Activated T-cell treated with anti-CD3 and anti-CD28 coated beads, Interleukin-2, amount 50 U/mL, for 4 hours (primary cell): Measurements from ENCODE around the gene PTGR2. TPM values are rescaled to one million over a fixed set of nuclear protein-coding genes. Genes with fewer than 3 reads are reported as not detected.
"Not testable (repeated sequence)": the region's sequence is repeated elsewhere in the genome, so short reads cannot be mapped to it uniquely, and the experiment has no call there.

Experiments used
- ATAC-seq, 2 donors: fragments of 200-7000 bp; cut with Tn5 transposase; one replicate each; pipeline ENCODE4 v1.10.0; 2021
- DNase-seq: peaks from one replicate; pipeline ENCODE4 v3.0.0-alpha.2; 2020
- H3K27me3 Mint-ChIP-seq: one replicate; pipeline ENCODE4 v1.8.0; 2021; ENCODE audit warnings: low read depth, mixed read lengths
- H3K36me3 Mint-ChIP-seq: one replicate; pipeline ENCODE4 v1.8.0; 2022; ENCODE audit warnings: mixed read lengths; ENCODE audit not compliant: insufficient read depth
- H3K4me1 Mint-ChIP-seq: one replicate; pipeline ENCODE4 v1.8.0; 2021; ENCODE audit warnings: low read depth, mixed read lengths
- H3K4me3 Mint-ChIP-seq: one replicate; pipeline ENCODE4 v1.8.0; 2021; ENCODE audit warnings: mild to moderate bottlenecking, moderate library complexity, mixed read lengths
- H3K9me3 Mint-ChIP-seq: one replicate; pipeline ENCODE4 v1.8.0; 2021; ENCODE audit warnings: mixed read lengths
- total RNA-seq, 3 donors: library from RNA; stranded (reverse); gene quantifications; one replicate each; pipeline ENCODE4 v1.2.1, GENCODE V29; 2021

Gene PTGR2
- total RNA-seq, 3 donors from 2014 or later: 2.5 to 3.8 (median 3.3) TPM

GRCh38 chr14:73824127-73824526 is 27.5 kb upstream of the PTGR2 start:
- no peaks in the 10 kb centered on the region for H3K9me3 Mint-ChIP-seq
- no peaks in the 10 kb centered on the region for H3K36me3 Mint-ChIP-seq
- H3K4me3 Mint-ChIP-seq: no peak overlapping the region
- no peak for ATAC-seq
- H3K4me1 Mint-ChIP-seq: peaks cover 4% of the 10 kb centered on the region
- no peaks in the 10 kb centered on the region for H3K27me3 Mint-ChIP-seq
- no peak for DNase-seq

- H3K4me3 Mint-ChIP-seq: no peak overlapping the region
- DNase-seq: no peak
- peaks cover 8% of the 10 kb centered on the region for H3K4me1 Mint-ChIP-seq
- H3K9me3 Mint-ChIP-seq: no peaks in the 10 kb centered on the region
- ATAC-seq: no peak
- H3K36me3 Mint-ChIP-seq: no peaks in the 10 kb centered on the region
- no peaks in the 10 kb centered on the region for H3K27me3 Mint-ChIP-seq
Measured at GRCh38 chr14:73824536-73824935, 27.1 kb upstream of the PTGR2 start.

DNA sequence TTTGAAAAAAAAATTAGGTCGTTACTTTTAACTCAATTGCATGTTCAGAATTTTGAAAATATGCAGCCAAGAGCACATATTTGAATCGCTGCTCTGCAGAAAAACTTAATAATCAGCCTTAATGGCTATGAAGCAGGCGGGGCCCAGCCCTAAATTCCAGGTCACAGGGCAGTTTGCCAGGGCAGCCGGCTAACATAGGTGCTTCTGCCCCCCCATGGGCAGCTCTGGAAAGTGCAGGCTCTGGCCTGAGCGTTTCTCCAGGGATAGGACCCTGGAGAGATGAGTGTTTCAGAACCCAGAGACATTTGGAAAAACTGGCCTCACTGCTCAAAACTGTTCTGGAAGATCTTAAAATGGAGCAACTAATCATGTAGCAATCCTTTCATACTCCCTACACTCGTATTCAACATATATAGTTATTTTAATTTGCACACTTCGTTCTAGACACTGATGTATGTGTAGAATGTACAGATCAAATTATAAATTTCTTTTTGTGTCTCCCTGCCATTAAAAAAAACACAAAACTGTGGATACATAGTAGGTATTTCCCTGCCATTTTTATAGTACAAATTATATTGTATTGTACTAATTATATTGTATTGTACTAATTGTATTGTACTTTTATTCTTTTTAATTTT is 26.0 kb upstream of the PTGR2 start:
- Mint-ChIP-seq H3K36me3 (no peaks in the 10 kb centered on the region), H3K4me3 (no peak overlapping the region), H3K27me3 (no peaks in the 10 kb centered on the region), H3K9me3 (no peaks in the 10 kb centered on the region), H3K4me1 (peaks cover 14% of the 10 kb centered on the region)
- DNase-seq (peak; percentile 78), ATAC-seq (peak; percentile 79 to 87)

- DNase-seq, H3K9me3 Mint-ChIP-seq, ATAC-seq, H3K36me3 Mint-ChIP-seq, H3K4me3 Mint-ChIP-seq, H3K27me3 Mint-ChIP-seq: not testable (repeated sequence)
- H3K4me1 Mint-ChIP-seq: peaks cover 14% of the 10 kb centered on the region
Measured at GRCh38 chr14:73827190-73827589, 24.4 kb upstream of the PTGR2 start.

- no peak overlapping the region for H3K4me3 Mint-ChIP-seq
- no peak for ATAC-seq
- H3K36me3 Mint-ChIP-seq: no peaks in the 10 kb centered on the region
- no peaks in the 10 kb centered on the region for H3K9me3 Mint-ChIP-seq
- no peak for DNase-seq
- H3K4me1 Mint-ChIP-seq: peaks cover 14% of the 10 kb centered on the region
- H3K27me3 Mint-ChIP-seq: no peaks in the 10 kb centered on the region
Measured at GRCh38 chr14:73829071-73829470, 22.6 kb upstream of the PTGR2 start.

DNA sequence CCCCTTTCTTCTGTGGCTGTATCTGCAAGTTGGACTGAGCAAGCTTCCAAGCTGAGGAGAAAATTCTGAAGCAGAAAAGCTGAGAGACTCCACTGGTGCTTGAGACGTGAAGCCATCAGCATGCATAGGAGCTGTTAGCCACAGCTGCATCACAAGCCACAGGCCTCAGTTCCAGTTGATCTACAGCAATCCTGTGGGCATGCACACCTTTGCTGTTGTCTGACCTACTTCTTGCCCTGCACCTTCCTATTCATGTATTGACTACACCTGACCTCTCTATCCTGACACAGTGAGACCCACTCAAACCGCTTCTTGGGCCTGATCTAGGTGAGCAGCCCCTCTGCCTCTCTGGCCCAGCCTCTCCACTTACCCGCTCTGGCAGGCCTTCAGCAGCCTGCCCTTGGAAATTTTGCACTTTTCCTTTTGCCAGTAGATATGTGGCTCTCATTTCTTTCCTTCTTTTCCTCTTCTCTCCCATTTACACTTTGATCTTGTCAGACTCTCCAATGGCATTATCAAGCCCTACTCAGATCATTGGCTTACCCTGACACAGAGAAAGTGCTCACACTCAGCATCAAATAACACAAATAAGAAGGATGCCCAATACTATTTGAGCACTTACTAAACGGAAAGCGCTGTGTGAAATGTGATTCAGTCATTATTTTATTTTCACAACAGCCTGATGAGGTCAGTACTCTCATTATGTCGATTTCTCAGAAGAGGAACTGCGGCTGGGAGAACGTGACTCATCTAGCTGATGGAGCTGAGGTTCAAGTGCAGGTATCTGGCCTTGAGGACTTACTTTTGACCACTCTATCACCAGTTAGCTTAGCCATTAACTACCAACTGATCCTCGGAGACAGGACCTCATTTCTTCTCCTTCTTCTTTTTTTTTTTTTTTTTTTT is 21.9 kb upstream of the PTGR2 start:
- no peaks in the 10 kb centered on the region for H3K27me3 Mint-ChIP-seq
- H3K4me1 Mint-ChIP-seq: peaks cover 14% of the 10 kb centered on the region
- ATAC-seq (peak; percentile 68 to 82), DNase-seq (no peak)
- no peaks in the 10 kb centered on the region for H3K9me3 Mint-ChIP-seq
- H3K36me3 Mint-ChIP-seq: no peaks in the 10 kb centered on the region
- H3K4me3 Mint-ChIP-seq: no peak overlapping the region

DNA sequence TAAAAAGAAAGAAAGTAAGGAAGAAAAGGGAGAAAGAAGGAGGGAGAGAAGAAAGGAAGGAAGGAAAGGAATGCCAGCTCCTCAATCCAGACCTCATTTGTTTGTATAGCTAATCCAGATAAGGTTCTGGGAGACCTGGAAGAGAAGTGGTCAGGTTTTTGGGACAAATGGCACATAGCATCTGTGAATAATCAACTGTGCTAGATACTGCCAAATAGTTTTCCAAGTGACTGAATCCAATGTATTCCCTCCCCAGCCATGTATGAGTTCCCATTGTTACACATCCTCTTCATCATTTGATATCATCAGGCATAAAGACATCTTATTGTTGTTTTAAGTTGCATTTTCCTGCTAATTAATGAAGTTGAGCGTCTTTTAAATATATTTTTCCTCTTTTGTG is 18.6 kb upstream of the PTGR2 start:
- H3K4me1 Mint-ChIP-seq: peaks cover 12% of the 10 kb centered on the region
- ATAC-seq: no peak
- no peaks in the 10 kb centered on the region for H3K36me3 Mint-ChIP-seq
- no peak for DNase-seq
- H3K4me3 Mint-ChIP-seq: no peak overlapping the region
- H3K9me3 Mint-ChIP-seq: no peaks in the 10 kb centered on the region
- no peaks in the 10 kb centered on the region for H3K27me3 Mint-ChIP-seq

- DNase-seq (no peak), ATAC-seq (no peak)
- no peaks in the 10 kb centered on the region for H3K9me3 Mint-ChIP-seq
- H3K4me1 Mint-ChIP-seq: peaks cover 12% of the 10 kb centered on the region
- no peaks in the 10 kb centered on the region for H3K36me3 Mint-ChIP-seq
- no peak overlapping the region for H3K4me3 Mint-ChIP-seq
- no peaks in the 10 kb centered on the region for H3K27me3 Mint-ChIP-seq
Measured at GRCh38 chr14:73833530-73834260, 17.9 kb upstream of the PTGR2 start.

DNA sequence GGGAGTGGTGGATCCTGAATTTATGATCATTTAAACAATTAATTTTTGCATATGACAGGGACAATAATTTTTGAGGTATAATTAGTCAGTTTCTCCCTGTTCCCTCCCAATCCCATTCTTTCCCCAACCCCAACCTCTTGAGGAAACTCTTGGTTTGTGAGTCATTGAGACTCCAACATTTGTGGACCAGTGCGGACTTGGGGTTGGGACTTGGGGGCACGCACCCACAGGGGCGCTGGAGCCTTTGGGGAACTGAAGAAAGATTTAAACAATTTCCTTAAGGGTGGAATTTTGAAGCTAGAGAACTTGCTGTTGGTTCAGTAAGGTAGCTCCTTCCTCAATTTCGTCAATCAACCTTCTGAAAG is 17.4 kb upstream of the PTGR2 start:
- Mint-ChIP-seq H3K36me3 (no peaks in the 10 kb centered on the region), H3K4me1 (peaks cover 9% of the 10 kb centered on the region), H3K4me3 (no peak overlapping the region), H3K9me3 (no peaks in the 10 kb centered on the region), H3K27me3 (no peaks in the 10 kb centered on the region)
- DNase-seq: no peak
- no peak for ATAC-seq

DNA sequence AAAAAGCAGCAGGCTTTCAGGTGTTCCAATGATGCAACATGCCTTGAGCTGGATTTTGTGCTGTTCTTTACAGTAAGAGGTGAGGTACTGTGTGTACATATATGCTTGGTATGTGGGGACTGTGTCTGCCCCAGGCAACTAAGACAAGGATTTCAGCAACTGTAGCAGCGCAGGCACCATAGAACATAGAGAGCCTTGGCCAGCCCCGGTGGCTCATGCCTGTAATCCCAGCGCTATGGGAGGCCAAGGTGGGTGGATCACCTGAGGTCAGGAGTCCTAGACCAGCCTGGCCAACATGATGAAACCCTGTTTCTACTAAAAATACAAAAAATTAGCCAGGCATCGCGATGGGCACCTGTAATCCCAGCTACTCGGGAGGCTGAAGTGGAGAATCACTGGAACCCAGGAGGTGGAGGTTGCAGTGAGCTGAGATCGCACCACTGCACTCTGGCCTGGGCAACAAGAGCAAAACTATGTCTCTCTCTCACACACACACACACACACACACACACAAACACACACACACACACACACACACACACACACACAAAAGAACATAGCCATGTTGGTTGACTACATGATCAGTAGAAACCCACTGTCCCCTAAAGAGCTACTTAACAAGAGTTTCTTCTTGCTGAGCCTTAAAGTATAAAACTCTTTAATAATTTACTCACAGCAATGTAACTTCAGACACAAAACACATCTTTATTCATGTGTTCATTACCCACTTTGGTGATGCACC is 13.2 kb upstream of the PTGR2 start:
- H3K4me3 Mint-ChIP-seq, H3K27me3 Mint-ChIP-seq: not testable (repeated sequence)

GRCh38 chr14:73842201-73842600 is 9.4 kb upstream of the PTGR2 start:
- no peaks in the 10 kb centered on the region for H3K4me1 Mint-ChIP-seq
- no peak for DNase-seq
- no peaks in the 10 kb centered on the region for H3K9me3 Mint-ChIP-seq
- no peaks in the 10 kb centered on the region for H3K36me3 Mint-ChIP-seq
- ATAC-seq: no peak
- peaks cover 2% of the 10 kb centered on the region for H3K27me3 Mint-ChIP-seq
- H3K4me3 Mint-ChIP-seq: no peak overlapping the region

More for the DNA sequence above, 13.2 kb upstream of the PTGR2 start:
- not testable (repeated sequence) for H3K4me1 Mint-ChIP-seq, H3K36me3 Mint-ChIP-seq, H3K9me3 Mint-ChIP-seq, ATAC-seq, DNase-seq

GRCh38 chr14:73842851-73843250 is 8.8 kb upstream of the PTGR2 start:
- no peaks in the 10 kb centered on the region for H3K36me3 Mint-ChIP-seq

DNA sequence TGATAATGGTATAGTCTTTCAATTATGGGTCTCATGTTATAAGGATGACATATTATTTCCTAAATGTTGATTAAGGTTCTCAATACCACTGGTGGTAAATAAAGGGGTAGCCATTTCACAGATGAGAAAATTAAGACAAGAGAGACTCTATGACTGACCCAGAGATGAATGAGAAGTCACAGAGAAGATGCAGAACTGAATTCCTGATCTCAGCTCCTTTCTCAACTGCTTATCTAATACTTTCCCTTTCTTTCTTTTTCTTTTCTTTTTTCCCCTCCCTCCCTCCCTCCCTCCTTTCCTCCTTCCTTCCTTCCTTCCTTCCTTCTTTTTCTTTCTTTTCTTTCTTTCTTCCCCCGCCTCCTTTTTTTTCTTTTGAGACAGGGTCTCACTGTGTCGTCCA is 8.3 kb upstream of the PTGR2 start:
- Mint-ChIP-seq H3K36me3 (no peaks in the 10 kb centered on the region), H3K9me3 (no peaks in the 10 kb centered on the region), H3K27me3 (peaks cover 2% of the 10 kb centered on the region), H3K4me3 (no peak overlapping the region), H3K4me1 (no peaks in the 10 kb centered on the region)
- no peak for ATAC-seq
- DNase-seq: no peak

More at GRCh38 chr14:73842851-73843250, 8.8 kb upstream of the PTGR2 start:
- Mint-ChIP-seq H3K9me3 (no peaks in the 10 kb centered on the region), H3K4me1 (no peaks in the 10 kb centered on the region), H3K4me3 (no peak overlapping the region), H3K27me3 (peaks cover 2% of the 10 kb centered on the region)
- ATAC-seq (no peak), DNase-seq (no peak)

DNA sequence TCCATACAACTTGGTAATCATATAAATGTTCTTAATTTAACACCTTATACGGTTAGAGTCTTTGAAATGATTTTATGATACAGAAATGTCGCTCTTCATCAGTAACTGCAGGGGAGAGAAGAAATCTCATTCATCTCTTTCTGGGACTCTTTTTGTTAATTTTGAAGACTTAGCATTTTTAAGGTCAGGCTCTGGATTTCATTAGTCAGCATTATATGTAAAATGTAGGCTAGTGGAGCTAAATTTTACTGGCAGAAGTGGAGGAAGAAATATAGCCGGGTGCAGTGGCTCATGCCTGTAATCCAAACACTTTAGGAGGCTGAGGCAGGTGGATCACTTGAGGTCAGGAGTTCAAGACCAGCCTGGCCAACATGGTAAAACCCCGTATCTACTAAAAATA is 4.7 kb upstream of the PTGR2 start:
- peaks cover 11% of the 10 kb centered on the region for H3K4me1 Mint-ChIP-seq
- H3K4me3 Mint-ChIP-seq: no peak overlapping the region
- H3K9me3 Mint-ChIP-seq: no peaks in the 10 kb centered on the region
- H3K27me3 Mint-ChIP-seq: peaks cover 2% of the 10 kb centered on the region
- ATAC-seq (no peak), DNase-seq (no peak)
- H3K36me3 Mint-ChIP-seq: no peaks in the 10 kb centered on the region
